GM23248 (cell line): Measurements from ENCODE around the gene SYK.

ENCODE experiments used
- EZH2 ChIP-seq: fragments of 200-600 bp; sonication (generic); IDR thresholded peaks from 2 replicates; pipeline ENCODE4 v1.6.1; 2018; ENCODE audit warnings: antibody characterized with exemption, mild to moderate bottlenecking; ENCODE audit not compliant: insufficient read depth, poor library complexity, severe bottlenecking
- EZH2phosphoT487 ChIP-seq: fragments of 200-600 bp; sonication (generic); IDR thresholded peaks from 2 replicates; pipeline ENCODE4 v1.6.1; 2018; ENCODE audit warnings: antibody characterized with exemption, moderate library complexity, mild to moderate bottlenecking, low read depth; ENCODE audit not compliant: insufficient read depth

DNA sequence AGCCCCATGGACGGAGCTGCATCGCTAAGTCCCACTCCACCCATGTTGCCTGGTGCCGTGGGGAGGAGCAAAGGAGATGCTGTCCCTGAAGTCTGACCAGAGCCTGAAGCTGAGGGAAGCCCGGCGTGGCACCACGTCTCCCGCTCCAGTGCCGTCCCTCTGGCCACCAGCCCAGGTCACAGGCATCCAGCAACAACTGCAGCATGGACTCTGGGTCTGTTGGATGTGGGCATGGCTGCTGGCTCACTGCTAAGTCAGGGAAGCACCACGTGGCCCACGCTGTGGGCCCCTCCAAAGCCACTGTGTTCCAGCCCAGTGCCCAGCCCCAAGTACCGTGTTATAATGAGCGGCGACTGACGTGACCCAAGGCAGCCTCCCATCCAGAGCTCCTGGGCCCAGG, 112.6 kb downstream of the SYK start:
- no peak for TF ChIP-seq EZH2
- TF ChIP-seq EZH2phosphoT487: no peak
